HCT116 (cell line): ENCODE data around the gene CAMK2A. TPM values are rescaled to one million over a fixed set of nuclear protein-coding genes. Genes with fewer than 3 reads are reported as not detected.

Experiments
- ATAC-seq: fragments of 200-7000 bp; cut with Tn5 transposase; 2 replicates; pipeline ENCODE4 v1.9.1; 2020; ENCODE audit warnings: mild to moderate bottlenecking, moderate library complexity
- BruUV-seq: library from RNA; stranded (reverse); fragments of 400-500 nt; replicated peaks from 2 replicates; lab custom pipeline; 2021; lab: Mats Ljungman, UMichigan
- CTCF ChIA-PET: fragments of 300-600 bp; sonication (Branson Sonifier 250); formaldehyde crosslinking; loops from one replicate; lab custom pipeline; 2021; ENCODE audit warnings: antibody characterized with exemption; lab: Charles Lee
- POLR2A ChIA-PET: fragments of 300-600, 350-600 bp; sonication (Branson Sonifier 250); formaldehyde crosslinking; loops from one replicate; lab custom pipeline; 2021; ENCODE audit warnings: antibody characterized with exemption; lab: Charles Lee
- RAD21 ChIA-PET, 2 experiments: fragments of 300-600 bp; sonication (Branson Sonifier 250); formaldehyde crosslinking; loops; one replicate each; lab custom pipeline; 2023; ENCODE audit warnings: low total read pairs in 2 of 2; ENCODE audit not compliant: uncharacterized antibody in 2 of 2, unreplicated experiment in 2 of 2, low non-redundant PET in 1 of 2; lab: Charles Lee
- DNase-seq: peaks from one replicate; pipeline ENCODE4 v3.0.0-alpha.2; 2010; ENCODE audit warnings: low read depth, low spot score
- H2AFZ ChIP-seq: fragments of 200-600 bp; shearing (Covaris generic), sonication (generic); 2 replicates; pipeline ENCODE4 v1.6.1; 2017; ENCODE audit warnings: low read depth, mixed run types, mixed read lengths, antibody characterized with exemption, low read length; ENCODE audit not compliant: poor library complexity, severe bottlenecking
- H3K27ac ChIP-seq: 2 replicates; pipeline ENCODE4 v1.5.1; 2012; ENCODE audit warnings: low read depth, low read length
- H3K27me3 ChIP-seq: fragments of 200-600 bp; sonication (generic); 2 replicates; pipeline ENCODE4 v1.6.1; 2016; ENCODE audit warnings: mixed run types, low read length, mixed read lengths; ENCODE audit not compliant: insufficient read depth
- H3K36me3 ChIP-seq, 2 experiments: fragments of 200-500 bp in 1 of 2; fragments of 200-600 bp in 1 of 2; sonication (Bioruptor generic) in 1 of 2; sonication (generic) in 1 of 2; 2 replicates each; pipeline versions ENCODE4 v1.5.1 to v1.6.1; 2014 to 2016; ENCODE audit warnings: low read length in 2 of 2, inconsistent platforms in 1 of 2, mixed read lengths in 1 of 2, mixed run types in 1 of 2; ENCODE audit not compliant: insufficient read depth in 2 of 2, control insufficient read depth in 1 of 2
- H3K4me1 ChIP-seq, 2 experiments: fragments of 200-600 bp in 1 of 2; sonication (generic) in 1 of 2; 2 replicates each; pipeline versions ENCODE4 v1.5.1 to v1.6.1; 2012 to 2017; ENCODE audit warnings: low read length in 2 of 2, inconsistent platforms in 1 of 2, mild to moderate bottlenecking in 1 of 2, mixed read lengths in 1 of 2, mixed run types in 1 of 2, moderate library complexity in 1 of 2; ENCODE audit not compliant: insufficient read depth in 2 of 2, control insufficient read depth in 1 of 2
- H3K4me2 ChIP-seq: fragments of 200-600 bp; sonication (generic); 2 replicates; pipeline ENCODE4 v1.6.1; 2017; ENCODE audit warnings: mixed run types, low read length, mixed read lengths
- H3K4me3 ChIP-seq, 2 experiments: fragments of 200-600 bp in 1 of 2; sonication (generic) in 1 of 2; replicated peaks in 1 of 2; 2 replicates each; pipeline ENCODE4 v1.5.1; 2011 to 2016; ENCODE audit warnings: low read length in 2 of 2, control low read depth in 1 of 2, low read depth in 1 of 2, mild to moderate bottlenecking in 1 of 2, mixed read lengths in 1 of 2, mixed run types in 1 of 2
- H3K79me2 ChIP-seq: fragments of 200-600 bp; sonication (generic); 2 replicates; pipeline ENCODE4 v1.6.1; 2017; ENCODE audit warnings: mild to moderate bottlenecking, mixed run types, low read length, moderate library complexity, mixed read lengths; ENCODE audit not compliant: insufficient read depth
- H3K9ac ChIP-seq: fragments of 200-600 bp; sonication (generic); 2 replicates; pipeline ENCODE4 v1.6.1; 2016; ENCODE audit warnings: low read length, mixed read lengths
- H3K9me2 ChIP-seq: fragments of 200-600 bp; sonication (generic), shearing (Covaris generic); 2 replicates; pipeline ENCODE4 v1.6.1; 2017; ENCODE audit warnings: mixed run types, mild to moderate bottlenecking, moderate library complexity; ENCODE audit not compliant: insufficient read depth
- H3K9me3 ChIP-seq, 2 experiments: fragments of 200-500 bp in 1 of 2; fragments of 200-600 bp in 1 of 2; sonication (Bioruptor generic) in 1 of 2; sonication (generic) in 1 of 2; 2 replicates each; pipeline ENCODE4 v1.6.1; 2014 to 2017; ENCODE audit warnings: low read length in 2 of 2, mixed read lengths in 2 of 2, inconsistent platforms in 1 of 2, low read depth in 1 of 2, mild to moderate bottlenecking in 1 of 2, mixed run types in 1 of 2, moderate library complexity in 1 of 2; ENCODE audit not compliant: control insufficient read depth in 1 of 2, insufficient read depth in 1 of 2
- H4K20me1 ChIP-seq: fragments of 200-600 bp; sonication (generic), shearing (Covaris generic); 2 replicates; pipeline ENCODE4 v1.6.1; 2017; ENCODE audit warnings: mixed run types, mild to moderate bottlenecking, moderate library complexity; ENCODE audit not compliant: insufficient read depth
- CEBPB ChIP-seq: IDR thresholded peaks from 2 replicates; pipeline ENCODE4 v1.6.1; 2012; ENCODE audit warnings: low read depth
- CTCF ChIP-seq, 3 experiments: fragments of 200-600 bp in 1 of 3; sonication (generic) in 1 of 3; IDR thresholded peaks in 2 of 3; conservative IDR thresholded peaks in 1 of 3; 2 replicates each; pipeline ENCODE4 v1.5.1; 2012 to 2017; ENCODE audit warnings: low read depth in 2 of 3, low read length in 2 of 3, antibody characterized with exemption in 1 of 3, borderline replicate concordance in 1 of 3, control low read depth in 1 of 3, mild to moderate bottlenecking in 1 of 3, mixed read lengths in 1 of 3, mixed run types in 1 of 3, moderate library complexity in 1 of 3; ENCODE audit not compliant: insufficient read depth in 1 of 3
- EGR1 ChIP-seq: IDR thresholded peaks from 2 replicates; pipeline ENCODE4 v1.6.1; 2012; ENCODE audit warnings: low read depth
- ELF1 ChIP-seq: IDR thresholded peaks from 2 replicates; pipeline ENCODE4 v1.6.1; 2012; ENCODE audit warnings: low read depth, borderline replicate concordance
- EZH2phosphoT487 ChIP-seq: fragments of 200-600 bp; IDR thresholded peaks from 2 replicates; pipeline ENCODE4 v1.6.1; 2018; ENCODE audit warnings: antibody characterized with exemption, borderline replicate concordance
- FOSL1 ChIP-seq: IDR thresholded peaks from 2 replicates; pipeline ENCODE4 v1.6.1; 2012; ENCODE audit warnings: low read depth
- JUND ChIP-seq: IDR thresholded peaks from 2 replicates; pipeline ENCODE4 v1.6.1; 2012
- POLR2A ChIP-seq: IDR thresholded peaks from 2 replicates; pipeline ENCODE4 v1.7.0; 2011; ENCODE audit warnings: borderline replicate concordance; ENCODE audit not compliant: insufficient read depth, insufficient read length; ENCODE audit errors: extremely low read depth
- POLR2AphosphoS5 ChIP-seq: IDR thresholded peaks from 2 replicates; pipeline ENCODE4 v1.6.1; 2011; ENCODE audit warnings: mild to moderate bottlenecking, low read depth, low read length, moderate library complexity
- REST ChIP-seq: IDR thresholded peaks from 2 replicates; pipeline ENCODE4 v1.6.1; 2012; ENCODE audit warnings: low read depth
- SP1 ChIP-seq: IDR thresholded peaks from 2 replicates; pipeline ENCODE4 v1.6.1; 2012; ENCODE audit warnings: low read depth
- ZBTB33 ChIP-seq: IDR thresholded peaks from 2 replicates; pipeline ENCODE4 v1.6.1; 2011; ENCODE audit warnings: mild to moderate bottlenecking, low read length, moderate library complexity; ENCODE audit not compliant: insufficient replicate concordance; ENCODE audit errors: extremely low read depth
- ZFX ChIP-seq: fragments of 450-650 bp; IDR thresholded peaks from 2 replicates; pipeline ENCODE4 v1.6.1; 2017
- ZNF274 ChIP-seq: fragments of 200-500 bp; sonication (Bioruptor generic); IDR thresholded peaks from 2 replicates; pipeline ENCODE4 v1.6.1; 2014; ENCODE audit warnings: mild to moderate bottlenecking, low read depth, low read length, inconsistent platforms
- intact Hi-C: fragments of 100-400 bp; cut with micrococcal nuclease; formaldehyde crosslinking; loops from 2 replicates; pipeline ENCODE4 v1.10.0; 2022
- total RNA-seq: library from RNA; stranded (reverse); gene quantifications from one replicate; pipeline ENCODE4 v1.2.1, GENCODE V29; 2021; ENCODE audit not compliant: unreplicated experiment

CAMK2A gene
- total RNA-seq, 1 experiment from 2014 or later: not detected

GRCh38 chr5:150224483-150225027 lies 65.0 kb downstream of the CAMK2A start:
- ATAC-seq (no peak), DNase-seq (no peak)
- H3K4me2 ChIP-seq: no peak overlapping the region
- no peaks in the 10 kb centered on the region for H3K9me2 ChIP-seq
- ChIA-PET POLR2A (no interaction called here), CTCF (no interaction called here), RAD21 (no interaction called here)
- H3K27ac ChIP-seq: no peak overlapping the region
- H3K4me3 ChIP-seq: no peak overlapping the region
- no peaks in the 10 kb centered on the region for H3K36me3 ChIP-seq
- no peaks in the 10 kb centered on the region for H3K79me2 ChIP-seq
- H4K20me1 ChIP-seq: no peaks in the 10 kb centered on the region
- no peaks in the 10 kb centered on the region for H3K4me1 ChIP-seq
- no peak overlapping the region for H2AFZ ChIP-seq
- BruUV-seq: no TSS peak
- H3K9me3 ChIP-seq: no peaks in the 10 kb centered on the region
- TF ChIP-seq EGR1: no peak
- H3K27me3 ChIP-seq: no peaks in the 10 kb centered on the region
- H3K9ac ChIP-seq: no peak overlapping the region
- intact Hi-C loops: no loop called here

GRCh38 chr5:150223474-150223873 lies 66.1 kb downstream of the CAMK2A start:
- H2AFZ ChIP-seq: no peak overlapping the region
- TF ChIP-seq JUND (no peak), ZFX (no peak), CTCF (IDR thresholded peaks at IDR 0.05 in 2 of 3, conservative IDR thresholded peaks at IDR 0.05 in 1 of 3; ENCODE audit: borderline replicate concordance in 1 of 3, insufficient read depth in 1 of 3, low read depth in 2 of 3, low read length in 2 of 3) (no peak), CEBPB (no peak), POLR2A (no peak), EGR1 (no peak), ZBTB33 (no peak), POLR2AphosphoS5 (no peak), FOSL1 (no peak), ELF1 (no peak), EZH2phosphoT487 (no peak), ZNF274 (no peak), SP1 (no peak), REST (no peak)

More at GRCh38 chr5:150223474-150223873, 66.1 kb downstream of the CAMK2A start:
- BruUV-seq: no TSS peak
- H3K9me3 ChIP-seq: no peaks in the 10 kb centered on the region
- H3K4me2 ChIP-seq: no peak overlapping the region
- no peak overlapping the region for H3K4me3 ChIP-seq
- POLR2A ChIA-PET: no interaction called here
- ATAC-seq (no peak), DNase-seq (no peak)
- no peaks in the 10 kb centered on the region for H3K36me3 ChIP-seq
- H3K27me3 ChIP-seq: no peaks in the 10 kb centered on the region
- H3K4me1 ChIP-seq: no peaks in the 10 kb centered on the region
- H3K9ac ChIP-seq: no peak overlapping the region
- no peaks in the 10 kb centered on the region for H4K20me1 ChIP-seq
- no peaks in the 10 kb centered on the region for H3K79me2 ChIP-seq
- H3K9me2 ChIP-seq: no peaks in the 10 kb centered on the region
- intact Hi-C loops: no loop called here
- no peak overlapping the region for H3K27ac ChIP-seq
- RAD21 ChIA-PET: no interaction called here
- CTCF ChIA-PET: no interaction called here
